ENCODE measurements around the gene MRPL2.

GRCh38 chr6:43012364-43012763 lies 46.9 kb downstream of the MRPL2 start:
- TF ChIP-seq, protein P1, sequence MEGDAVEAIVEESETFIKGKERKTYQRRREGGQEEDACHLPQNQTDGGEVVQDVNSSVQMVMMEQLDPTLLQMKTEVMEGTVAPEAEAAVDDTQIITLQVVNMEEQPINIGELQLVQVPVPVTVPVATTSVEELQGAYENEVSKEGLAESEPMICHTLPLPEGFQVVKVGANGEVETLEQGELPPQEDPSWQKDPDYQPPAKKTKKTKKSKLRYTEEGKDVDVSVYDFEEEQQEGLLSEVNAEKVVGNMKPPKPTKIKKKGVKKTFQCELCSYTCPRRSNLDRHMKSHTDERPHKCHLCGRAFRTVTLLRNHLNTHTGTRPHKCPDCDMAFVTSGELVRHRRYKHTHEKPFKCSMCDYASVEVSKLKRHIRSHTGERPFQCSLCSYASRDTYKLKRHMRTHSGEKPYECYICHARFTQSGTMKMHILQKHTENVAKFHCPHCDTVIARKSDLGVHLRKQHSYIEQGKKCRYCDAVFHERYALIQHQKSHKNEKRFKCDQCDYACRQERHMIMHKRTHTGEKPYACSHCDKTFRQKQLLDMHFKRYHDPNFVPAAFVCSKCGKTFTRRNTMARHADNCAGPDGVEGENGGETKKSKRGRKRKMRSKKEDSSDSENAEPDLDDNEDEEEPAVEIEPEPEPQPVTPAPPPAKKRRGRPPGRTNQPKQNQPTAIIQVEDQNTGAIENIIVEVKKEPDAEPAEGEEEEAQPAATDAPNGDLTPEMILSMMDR (IDR thresholded peaks at IDR 0.05; ENCODE audit: insufficient read depth, low read depth, low read length): no peak
- no peak for TF ChIP-seq EZH2 (IDR thresholded peaks at IDR 0.05; ENCODE audit: insufficient read depth, low read length)
